ENCODE data around the gene PRR14. TPM values are rescaled to one million over a fixed set of nuclear protein-coding genes. Genes with fewer than 3 reads are reported as not detected.
A peak's percentile ranks its signal among the peaks of the same experiment; 100 is the strongest.
"Not testable (repeated sequence)": the region's sequence is repeated elsewhere in the genome, so short reads cannot be mapped to it uniquely, and the experiment has no call there.

PRR14 gene
- total and polyA plus RNA-seq, 2 experiments from 2014 or later, result 5.6 to 18.0 TPM

DNA sequence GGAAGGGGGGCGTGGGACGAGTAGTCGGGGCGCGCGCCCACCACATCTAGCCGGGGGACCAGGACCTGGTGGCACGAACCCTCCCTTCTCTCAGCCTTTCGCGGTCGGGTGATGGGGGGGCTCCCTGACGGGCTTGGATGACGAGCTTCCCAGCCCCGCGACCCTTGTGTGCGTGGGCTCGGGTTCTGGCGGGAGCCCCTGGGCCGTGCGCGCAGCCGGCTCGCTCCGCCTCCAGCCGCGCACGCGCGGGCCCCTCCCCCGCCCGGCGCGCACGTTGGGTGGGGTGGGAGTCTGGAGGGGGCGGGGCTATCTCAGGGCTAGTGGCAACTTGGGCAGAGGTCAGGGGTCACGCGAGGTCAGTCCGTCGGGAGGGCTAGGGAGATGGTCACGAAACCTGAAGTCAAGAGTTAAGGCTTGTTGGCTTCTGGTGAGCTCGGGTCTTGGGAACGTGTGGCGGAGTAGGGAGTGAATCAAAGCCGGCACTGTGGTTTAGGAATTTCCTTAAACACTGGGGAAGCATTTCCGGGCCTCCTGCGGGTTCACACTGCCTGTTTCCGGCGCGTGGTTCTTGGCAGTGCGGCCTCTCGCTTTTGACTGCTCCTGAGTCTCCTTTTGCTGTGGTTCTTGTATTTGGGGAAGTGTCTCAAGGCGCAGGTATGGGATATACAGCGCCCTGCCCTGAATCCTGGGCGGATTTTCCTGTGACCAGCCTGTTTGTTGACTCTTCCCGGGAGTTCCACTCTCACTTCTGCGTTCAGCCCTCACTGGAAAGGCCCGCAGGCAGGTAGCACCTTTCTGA lies 48.3 kb downstream of the PRR14 start, which contains the start of gene SRCAP:
TSS of gene SRCAP (plus strand) at position 356 of the 799 bp plus-strand sequence. CDS start 1,654 bp downstream, outside the sequence.
- no peaks in the 10 kb centered on the region for H3K9me3 ChIP-seq (ENCODE audit: low read depth)
- H3K4me2 ChIP-seq (ENCODE audit: unreplicated experiment), result peak within 1 kb of the TSS; percentile 95
- peaks cover 51% of the 10 kb centered on the region for H3K79me2 ChIP-seq (ENCODE audit: insufficient read depth)
- DNase-seq, result peak; percentile 89
- no peaks in the 10 kb centered on the region for H3K27me3 ChIP-seq (replicated peaks; ENCODE audit: insufficient read depth)
- H3K36me3 ChIP-seq (ENCODE audit: low read depth), result peaks cover 29% of the 10 kb centered on the region
- peak within 1 kb of the TSS; percentile 98 for H3K27ac ChIP-seq
- no peaks in the 10 kb centered on the region for H3K9me2 ChIP-seq (ENCODE audit: insufficient read depth)
- peaks cover 16% of the 10 kb centered on the region; the same call in 1 of the 2 replicates for H3K4me1 ChIP-seq (ENCODE audit: insufficient read depth)
- no peaks in the 10 kb centered on the region for H4K20me1 ChIP-seq (ENCODE audit: insufficient read depth)
- H2AFZ ChIP-seq, result peak within 1 kb of the TSS; percentile 59; the same call in 1 of the 2 replicates
- peak within 1 kb of the TSS; percentile 98 for H3K9ac ChIP-seq
- H3K4me3 ChIP-seq, result peak within 1 kb of the TSS; percentile 85
- peaks cover 12% of the 10 kb centered on the region for H3F3A ChIP-seq (ENCODE audit: insufficient read depth)
- in situ Hi-C loops (cut with MboI), result no loop called here
- WGBS, 2 experiments (ENCODE audit: low coverage in 1 of 2, low lambda C conversion rate in 2 of 2, missing lambda C conversion rate in 2 of 2), result 1% methylated on average over 46 to 48 of the region's 57 CpGs
- no peak for TF ChIP-seq EZH2 (IDR thresholded peaks at IDR 0.05; ENCODE audit: insufficient read depth, poor library complexity, severe bottlenecking)
- no peak for TF ChIP-seq EZH2phosphoT487 (IDR thresholded peaks at IDR 0.05; ENCODE audit: insufficient read depth, low read depth)

GRCh38 chr16:30699615-30700099 lies 48.9 kb downstream of the PRR14 start:
- Histone ChIP-seq H3K9ac (peak overlapping the region; percentile 98), H3K9me2 (ENCODE audit: insufficient read depth) (no peaks in the 10 kb centered on the region), H3K36me3 (ENCODE audit: low read depth) (peaks cover 35% of the 10 kb centered on the region), H3F3A (ENCODE audit: insufficient read depth) (peaks cover 12% of the 10 kb centered on the region), H3K79me2 (ENCODE audit: insufficient read depth) (peaks cover 58% of the 10 kb centered on the region), H4K20me1 (ENCODE audit: insufficient read depth) (no peaks in the 10 kb centered on the region), H3K27ac (peak overlapping the region; percentile 98), H3K4me1 (ENCODE audit: insufficient read depth) (peaks cover 16% of the 10 kb centered on the region; the same call in 1 of the 2 replicates), H3K27me3 (replicated peaks; ENCODE audit: insufficient read depth) (no peaks in the 10 kb centered on the region), H2AFZ (0 out of 2 replicates have a peak overlapping the region, but pooled peaks have one; percentile 59), H3K4me2 (ENCODE audit: unreplicated experiment) (peak overlapping the region; percentile 95), H3K9me3 (ENCODE audit: low read depth) (no peaks in the 10 kb centered on the region), H3K4me3 (peak overlapping the region; percentile 85)
- in situ Hi-C loops (cut with MboI), result no loop called here
- DNase-seq, result no peak
- WGBS, 2 experiments (ENCODE audit: low coverage in 1 of 2, low lambda C conversion rate in 2 of 2, missing lambda C conversion rate in 2 of 2), result 37 to 41% methylated on average over 8 of the region's 8 CpGs
- no peak for TF ChIP-seq EZH2 (IDR thresholded peaks at IDR 0.05; ENCODE audit: insufficient read depth, poor library complexity, severe bottlenecking)

- peaks cover 16% of the 10 kb centered on the region; the same call in 1 of the 2 replicates for H3K4me1 ChIP-seq (ENCODE audit: insufficient read depth)
- WGBS, 2 experiments (ENCODE audit: low coverage in 1 of 2, low lambda C conversion rate in 2 of 2, missing lambda C conversion rate in 2 of 2), result 22 to 28% methylated on average over 9 of the region's 9 CpGs
- peaks cover 65% of the 10 kb centered on the region for H3K79me2 ChIP-seq (ENCODE audit: insufficient read depth)
- in situ Hi-C loops (cut with MboI), result no loop called here
- DNase-seq, result peak; percentile 34
- TF ChIP-seq EZH2phosphoT487 (IDR thresholded peaks at IDR 0.05; ENCODE audit: insufficient read depth, low read depth) (no peak), EZH2 (IDR thresholded peaks at IDR 0.05; ENCODE audit: insufficient read depth, poor library complexity, severe bottlenecking) (no peak)
- H2AFZ ChIP-seq, result no peak overlapping the region
- peak overlapping the region; percentile 30 for H3K27ac ChIP-seq
- no peaks in the 10 kb centered on the region for H3K9me3 ChIP-seq (ENCODE audit: low read depth)
- no peaks in the 10 kb centered on the region for H3K9me2 ChIP-seq (ENCODE audit: insufficient read depth)
- peak overlapping the region; percentile 95 for H3K4me2 ChIP-seq (ENCODE audit: unreplicated experiment)
- peaks cover 41% of the 10 kb centered on the region for H3K36me3 ChIP-seq (ENCODE audit: low read depth)
- no peaks in the 10 kb centered on the region for H3K27me3 ChIP-seq (replicated peaks; ENCODE audit: insufficient read depth)
- H3K4me3 ChIP-seq, result peak overlapping the region; percentile 85
- no peaks in the 10 kb centered on the region for H4K20me1 ChIP-seq (ENCODE audit: insufficient read depth)
- H3F3A ChIP-seq (ENCODE audit: insufficient read depth), result peaks cover 12% of the 10 kb centered on the region
- H3K9ac ChIP-seq, result peak overlapping the region; percentile 98; the same call in 1 of the 2 replicates
Measured at GRCh38 chr16:30700491-30700890, 49.7 kb downstream of the PRR14 start.

DNA sequence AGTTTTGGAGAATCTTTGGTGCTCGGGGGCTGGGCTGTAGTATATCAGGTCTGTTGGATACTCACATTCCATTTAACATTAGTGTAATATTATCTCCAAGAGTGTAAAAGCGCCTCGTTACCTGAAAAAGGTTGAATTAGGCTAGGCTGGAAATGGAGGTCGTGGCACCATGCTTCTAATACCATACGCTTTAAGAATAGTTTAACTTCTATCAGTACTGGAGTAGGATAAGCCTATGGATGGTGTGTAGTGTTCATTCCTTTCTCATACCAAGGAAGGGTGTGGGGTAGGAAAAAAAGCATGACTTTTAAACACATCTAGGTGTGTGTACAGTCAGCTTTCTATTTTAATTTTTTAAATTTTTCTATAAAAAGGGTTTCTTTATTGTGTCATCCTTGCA lies 50.2 kb downstream of the PRR14 start:
- H3K4me2 ChIP-seq (ENCODE audit: unreplicated experiment), result peak overlapping the region; percentile 95
- H3K4me1 ChIP-seq (ENCODE audit: insufficient read depth), result peaks cover 16% of the 10 kb centered on the region; the same call in 1 of the 2 replicates
- no peak overlapping the region for H2AFZ ChIP-seq
- in situ Hi-C loops (cut with MboI), result no loop called here
- no peaks in the 10 kb centered on the region for H3K27me3 ChIP-seq (replicated peaks; ENCODE audit: insufficient read depth)
- H4K20me1 ChIP-seq (ENCODE audit: insufficient read depth), result no peaks in the 10 kb centered on the region
- peaks cover 70% of the 10 kb centered on the region for H3K79me2 ChIP-seq (ENCODE audit: insufficient read depth)
- TF ChIP-seq EZH2 (IDR thresholded peaks at IDR 0.05; ENCODE audit: insufficient read depth, poor library complexity, severe bottlenecking) (no peak), EZH2phosphoT487 (IDR thresholded peaks at IDR 0.05; ENCODE audit: insufficient read depth, low read depth) (no peak)
- H3F3A ChIP-seq (ENCODE audit: insufficient read depth), result peaks cover 14% of the 10 kb centered on the region
- 88 to 89% methylated on average over 5 of the region's 5 CpGs for WGBS, 2 experiments (ENCODE audit: low coverage in 1 of 2, low lambda C conversion rate in 2 of 2, missing lambda C conversion rate in 2 of 2)
- H3K9ac ChIP-seq, result peak overlapping the region; percentile 98; the same call in 1 of the 2 replicates
- no peak for DNase-seq
- peaks cover 46% of the 10 kb centered on the region for H3K36me3 ChIP-seq (ENCODE audit: low read depth)
- H3K4me3 ChIP-seq, result peak overlapping the region; percentile 85
- H3K9me2 ChIP-seq (ENCODE audit: insufficient read depth), result no peaks in the 10 kb centered on the region
- H3K27ac ChIP-seq, result peak overlapping the region; percentile 30
- H3K9me3 ChIP-seq (ENCODE audit: low read depth), result no peaks in the 10 kb centered on the region

GRCh38 chr16:30703071-30703470 lies 52.3 kb downstream of the PRR14 start:
- H3K4me2 ChIP-seq (ENCODE audit: unreplicated experiment); H3K9me2 ChIP-seq (ENCODE audit: insufficient read depth); H3K9me3 ChIP-seq (ENCODE audit: low read depth); H3K9ac ChIP-seq; in situ Hi-C loops (cut with MboI); H3K4me3 ChIP-seq; H2AFZ ChIP-seq; H3K27me3 ChIP-seq (replicated peaks; ENCODE audit: insufficient read depth); H3K27ac ChIP-seq; DNase-seq; H4K20me1 ChIP-seq (ENCODE audit: insufficient read depth): not testable (repeated sequence)
- Histone ChIP-seq H3K79me2 (ENCODE audit: insufficient read depth) (peaks cover 85% of the 10 kb centered on the region), H3F3A (ENCODE audit: insufficient read depth) (peaks cover 29% of the 10 kb centered on the region), H3K4me1 (ENCODE audit: insufficient read depth) (peaks cover 13% of the 10 kb centered on the region; the same call in 1 of the 2 replicates), H3K36me3 (ENCODE audit: low read depth) (peaks cover 65% of the 10 kb centered on the region)
- WGBS, 2 experiments (ENCODE audit: low coverage in 1 of 2, low lambda C conversion rate in 2 of 2, missing lambda C conversion rate in 2 of 2), result 89 to 91% methylated on average over 12 of the region's 12 CpGs
